HEK293 (cell line): ENCODE results near the gene ZNF853.
A peak's percentile ranks its signal among the peaks of the same experiment; 100 is the strongest.

Experiments used
- AEBP2 ChIP-seq: fragments of 450-650 bp; formaldehyde crosslinking; IDR thresholded peaks from 2 replicates; pipeline ENCODE4 v1.5.1; 2016; ENCODE audit warnings: missing biosample characterization, missing genetic modification characterization, borderline replicate concordance
- GLI4 ChIP-seq: fragments of 450-650 bp; formaldehyde crosslinking; IDR thresholded peaks from 2 replicates; pipeline ENCODE4 v1.5.1; 2016; ENCODE audit warnings: missing biosample characterization, missing genetic modification characterization
- HOXA7 ChIP-seq: sonication (generic); formaldehyde crosslinking; IDR thresholded peaks from 2 replicates; pipeline ENCODE4 v1.8.1; 2022; ENCODE audit warnings: missing genetic modification reagents, borderline replicate concordance
- INSM2 ChIP-seq: fragments of 450-650 bp; formaldehyde crosslinking; IDR thresholded peaks from 2 replicates; pipeline ENCODE4 v1.5.1; 2016; ENCODE audit warnings: missing biosample characterization, missing genetic modification characterization
- KLF1 ChIP-seq: fragments of 450-650 bp; formaldehyde crosslinking; IDR thresholded peaks from 2 replicates; pipeline ENCODE4 v1.5.1; 2016; ENCODE audit warnings: missing biosample characterization, missing genetic modification characterization
- KLF9 ChIP-seq: fragments of 450-650 bp; formaldehyde crosslinking; IDR thresholded peaks from 2 replicates; pipeline ENCODE4 v1.5.1; 2016; ENCODE audit warnings: missing biosample characterization, missing genetic modification characterization, low read depth
- MYNN ChIP-seq: fragments of 450-650 bp; formaldehyde crosslinking; IDR thresholded peaks from 2 replicates; pipeline ENCODE4 v1.5.1; 2016; ENCODE audit warnings: missing biosample characterization, missing genetic modification characterization, borderline replicate concordance
- PRDM6 ChIP-seq: fragments of 450-650 bp; formaldehyde crosslinking; IDR thresholded peaks from 2 replicates; pipeline ENCODE4 v1.5.1; 2017; ENCODE audit warnings: missing biosample characterization, missing genetic modification characterization
- SP3 ChIP-seq: fragments of 450-650 bp; formaldehyde crosslinking; IDR thresholded peaks from 2 replicates; pipeline ENCODE4 v1.5.1; 2016; ENCODE audit warnings: missing biosample characterization, missing genetic modification characterization
- TSHZ1 ChIP-seq: fragments of 450-650 bp; formaldehyde crosslinking; IDR thresholded peaks from 2 replicates; pipeline ENCODE4 v1.5.1; 2016; ENCODE audit warnings: missing biosample characterization, missing genetic modification characterization, borderline replicate concordance
- YY1 ChIP-seq: fragments of 450-650 bp; formaldehyde crosslinking; IDR thresholded peaks from 2 replicates; pipeline ENCODE4 v1.5.1; 2018; ENCODE audit warnings: missing biosample characterization, missing genetic modification characterization
- ZBTB20 ChIP-seq: fragments of 450-650 bp; formaldehyde crosslinking; IDR thresholded peaks from 2 replicates; pipeline ENCODE4 v1.5.1; 2016; ENCODE audit warnings: missing biosample characterization, missing genetic modification characterization
- ZBTB21 ChIP-seq: fragments of 450-650 bp; formaldehyde crosslinking; IDR thresholded peaks from 2 replicates; pipeline ENCODE4 v1.5.1; 2017; ENCODE audit warnings: missing biosample characterization, missing genetic modification characterization
- ZBTB6 ChIP-seq: fragments of 450-650 bp; formaldehyde crosslinking; IDR thresholded peaks from 2 replicates; pipeline ENCODE4 v1.5.1; 2017; ENCODE audit warnings: missing biosample characterization, missing genetic modification characterization
- ZIC2 ChIP-seq: fragments of 450-650 bp; formaldehyde crosslinking; IDR thresholded peaks from 2 replicates; pipeline ENCODE4 v1.5.1; 2016; ENCODE audit warnings: missing biosample characterization, missing genetic modification characterization
- ZNF175 ChIP-seq: fragments of 450-650 bp; formaldehyde crosslinking; IDR thresholded peaks from 2 replicates; pipeline ENCODE4 v1.5.1; 2016; ENCODE audit warnings: missing biosample characterization, missing genetic modification characterization
- ZNF184 ChIP-seq: fragments of 450-650 bp; IDR thresholded peaks from 2 replicates; pipeline ENCODE4 v1.5.1; 2018; ENCODE audit warnings: missing biosample characterization, mild to moderate bottlenecking, missing genetic modification characterization
- ZNF211 ChIP-seq: fragments of 450-650 bp; formaldehyde crosslinking; IDR thresholded peaks from 2 replicates; pipeline ENCODE4 v1.5.1; 2016; ENCODE audit warnings: low read depth, missing biosample characterization, missing genetic modification characterization
- ZNF221 ChIP-seq: fragments of 450-650 bp; formaldehyde crosslinking; IDR thresholded peaks from 2 replicates; pipeline ENCODE4 v1.5.1; 2017; ENCODE audit warnings: missing biosample characterization, missing genetic modification characterization, borderline replicate concordance
- ZNF341 ChIP-seq: fragments of 450-650 bp; formaldehyde crosslinking; IDR thresholded peaks from 2 replicates; pipeline ENCODE4; 2016; ENCODE audit warnings: low read depth, missing biosample characterization, missing genetic modification characterization
- ZNF362 ChIP-seq: fragments of 450-650 bp; formaldehyde crosslinking; IDR thresholded peaks from 2 replicates; pipeline ENCODE4 v1.5.1; 2016; ENCODE audit warnings: missing biosample characterization, missing genetic modification characterization
- ZNF544 ChIP-seq: fragments of 450-650 bp; formaldehyde crosslinking; IDR thresholded peaks from 2 replicates; pipeline ENCODE4 v1.5.0; 2017; ENCODE audit warnings: missing biosample characterization, missing genetic modification characterization
- ZNF548 ChIP-seq: fragments of 450-650 bp; formaldehyde crosslinking; IDR thresholded peaks from 2 replicates; pipeline ENCODE4 v1.5.1; 2016; ENCODE audit warnings: missing biosample characterization, missing genetic modification characterization
- ZNF571 ChIP-seq: fragments of 450-650 bp; formaldehyde crosslinking; IDR thresholded peaks from 2 replicates; pipeline ENCODE4 v1.5.0; 2017; ENCODE audit warnings: missing biosample characterization, missing genetic modification characterization
- ZNF629 ChIP-seq: fragments of 450-650 bp; formaldehyde crosslinking; IDR thresholded peaks from 2 replicates; pipeline ENCODE4 v1.5.1; 2017; ENCODE audit warnings: missing biosample characterization, missing genetic modification characterization
- ZNF664 ChIP-seq: fragments of 450-650 bp; formaldehyde crosslinking; IDR thresholded peaks from 2 replicates; pipeline ENCODE4 v1.5.1; 2016; ENCODE audit warnings: missing biosample characterization, missing genetic modification characterization
- ZSCAN30 ChIP-seq: fragments of 450-650 bp; IDR thresholded peaks from 2 replicates; pipeline ENCODE4 v1.5.1; 2018; ENCODE audit warnings: missing biosample characterization, mild to moderate bottlenecking, missing genetic modification characterization, moderate library complexity
- ZSCAN4 ChIP-seq: fragments of 450-650 bp; formaldehyde crosslinking; IDR thresholded peaks from 2 replicates; pipeline ENCODE4 v1.5.1; 2017; ENCODE audit warnings: missing biosample characterization, missing genetic modification characterization
- ZXDB ChIP-seq: fragments of 450-650 bp; formaldehyde crosslinking; IDR thresholded peaks from 2 replicates; pipeline ENCODE4 v1.5.1; 2016; ENCODE audit warnings: missing biosample characterization, missing genetic modification characterization

The ZNF853 gene

GRCh38 chr7:6577369-6578113 lies 37.9 kb upstream of the ZNF853 start, which contains the start of gene ZDHHC4 (continued):
- TF ChIP-seq TSHZ1 (no peak), ZNF548 (tag by site-specific recombination) (no peak), ZNF544 (tag by site-specific recombination) (no peak), KLF9 (peak; percentile 52; the same call in 1 of the 2 replicates), INSM2 (tag by site-specific recombination) (no peak), ZBTB21 (tag by site-specific recombination) (peak; percentile 96), ZNF221 (tag by site-specific recombination) (no peak), ZBTB6 (peak; percentile 85), AEBP2 (tag by site-specific recombination) (no peak), ZNF211 (no peak), ZSCAN4 (tag by site-specific recombination) (0 out of 2 replicates have a peak, but pooled peaks have one; percentile 16), ZSCAN30 (peak; percentile 62; the same call in 1 of the 2 replicates), GLI4 (no peak), ZBTB20 (peak; percentile 97), ZNF362 (no peak), ZNF664 (tag by site-specific recombination) (no peak), MYNN (tag by site-specific recombination) (no peak), ZNF571 (no peak), HOXA7 (no peak), ZIC2 (tag by site-specific recombination) (peak; percentile 89), ZNF175 (tag by site-specific recombination) (no peak), ZNF629 (tag by site-specific recombination) (peak; percentile 99), YY1 (no peak), PRDM6 (tag by site-specific recombination) (no peak), KLF1 (tag by site-specific recombination) (peak; percentile 38; the same call in 1 of the 2 replicates), ZNF341 (peak; percentile 43), ZXDB (tag by site-specific recombination) (peak; percentile 84), SP3 (peak; percentile 75), ZNF184 (tag by site-specific recombination) (no peak)
